T47D (cell line): ENCODE results near the gene PIPOX.

Experiments
- DNase-seq, 2 experiments: peaks; one replicate each; pipeline versions ENCODE4 v3.0.0 to v3.0.0-alpha.2; 2011 to 2012; ENCODE audit warnings: low read depth in 1 of 2, low spot score in 1 of 2
- JUND ChIP-seq: IDR thresholded peaks from 2 replicates; pipeline ENCODE4 v1.6.1; 2012; ENCODE audit warnings: low read depth
- in situ Hi-C: cut with HindIII; loops from 2 replicates; pipeline ENCODE4 v1.10.0; 2016; ENCODE audit warnings: low sequenced_read_pairs, low pct_unique_long_range_greater_than_20kb

The PIPOX gene

GRCh38 chr17:29062215-29062614 is 19.3 kb downstream of the PIPOX start:
- in situ Hi-C loops: no loop called here
- TF ChIP-seq JUND: no peak

GRCh38 chr17:29063992-29064391 is 21.1 kb downstream of the PIPOX start:
- no peak for TF ChIP-seq JUND
- DNase-seq: no peak
- in situ Hi-C loops: no loop called here

More at GRCh38 chr17:29062215-29062614, 19.3 kb downstream of the PIPOX start:
- no peak for DNase-seq

DNA sequence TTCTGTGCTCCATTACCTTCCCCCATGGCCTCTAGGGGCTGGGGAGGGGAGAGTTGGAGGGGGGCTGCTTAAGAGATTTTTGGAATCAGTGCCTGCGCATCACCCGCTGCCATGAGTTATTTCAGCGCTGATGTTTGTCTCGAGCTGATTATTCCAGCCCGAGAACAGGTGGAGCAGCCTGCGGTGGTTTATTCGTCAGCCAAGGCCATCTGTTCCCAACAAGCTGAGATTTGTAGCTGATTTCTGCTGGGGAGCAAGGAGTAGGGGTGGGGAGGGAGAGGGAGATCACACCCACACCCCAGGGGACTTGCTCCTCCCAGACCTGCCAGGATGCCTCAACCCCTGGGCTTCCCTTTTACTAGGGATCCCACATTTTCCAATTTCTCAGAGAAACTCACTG is 23.1 kb downstream of the PIPOX start:
- in situ Hi-C loops: no loop called here
- TF ChIP-seq JUND: no peak
- no peak for DNase-seq

DNA sequence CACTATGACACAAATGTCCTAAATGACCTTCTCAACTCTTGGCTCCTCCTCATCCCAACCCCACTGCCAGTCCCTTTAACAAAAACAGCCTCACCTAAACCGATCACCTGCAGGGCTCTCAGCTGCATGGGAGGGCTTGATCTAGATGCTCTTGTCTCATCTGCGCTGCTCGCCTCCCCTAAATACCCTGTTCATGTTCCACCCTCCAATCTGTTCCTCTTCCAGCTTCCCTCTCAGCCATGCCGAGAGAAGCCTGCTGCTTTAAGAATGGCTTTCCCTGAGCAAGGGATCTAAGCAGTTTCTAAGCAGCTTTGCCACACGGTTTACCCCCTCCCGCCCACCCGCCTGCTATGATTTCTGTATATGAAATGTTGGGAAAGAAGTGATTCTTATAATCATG is 23.7 kb downstream of the PIPOX start:
- in situ Hi-C loops: no loop called here
- no peak for DNase-seq
- no peak for TF ChIP-seq JUND

- no peak for TF ChIP-seq JUND
- in situ Hi-C loops: no loop called here
- DNase-seq: no peak
Observed at GRCh38 chr17:29068818-29069217, 25.9 kb downstream of the PIPOX start.

GRCh38 chr17:29069526-29070041 is 26.6 kb downstream of the PIPOX start:
- peak in 1 of 2 experiments; percentile 83 for DNase-seq
- in situ Hi-C loops: no loop called here
- TF ChIP-seq JUND: no peak

DNA sequence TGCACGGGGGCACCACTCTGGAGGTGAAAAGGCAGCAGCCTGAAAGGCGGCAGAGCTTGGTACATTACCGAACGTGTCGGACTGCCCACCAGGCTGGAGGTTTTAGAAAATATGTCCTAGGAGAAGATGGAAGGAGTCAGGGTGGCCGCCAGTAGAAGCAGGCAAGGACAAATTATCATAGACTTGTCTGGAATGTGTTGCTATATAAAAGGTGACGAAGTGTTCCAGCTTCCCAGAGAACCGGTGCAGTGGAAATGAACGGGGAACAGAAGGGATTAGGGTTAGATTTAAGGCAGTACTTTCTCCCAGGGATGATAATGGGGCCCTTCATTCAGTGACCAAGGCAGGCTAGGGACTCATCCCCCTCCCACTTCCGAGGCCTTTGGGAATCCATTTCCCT is 27.4 kb downstream of the PIPOX start:
- in situ Hi-C loops: no loop called here
- DNase-seq: no peak
- no peak for TF ChIP-seq JUND

DNA sequence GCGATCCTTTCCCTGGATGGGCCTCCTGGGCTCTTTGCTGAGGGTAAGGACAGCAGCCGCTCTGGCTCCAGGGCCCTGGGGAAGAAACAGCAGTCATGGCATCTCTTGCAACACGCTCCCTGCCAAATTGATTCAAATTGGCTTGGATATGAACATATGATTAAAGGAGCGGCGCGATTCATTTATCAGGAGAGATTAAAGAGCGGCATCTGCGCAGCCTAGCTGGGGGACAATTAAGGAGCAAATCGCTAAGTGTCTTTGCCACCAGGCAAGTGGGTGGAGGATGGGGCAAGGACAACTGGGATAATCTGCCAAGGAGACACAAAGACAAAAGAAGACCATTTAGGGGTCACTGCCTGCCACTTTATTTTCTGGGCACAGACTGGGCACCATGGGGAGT is 27.8 kb downstream of the PIPOX start:
- no peak for TF ChIP-seq JUND
- no peak for DNase-seq
- in situ Hi-C loops: no loop called here

DNA sequence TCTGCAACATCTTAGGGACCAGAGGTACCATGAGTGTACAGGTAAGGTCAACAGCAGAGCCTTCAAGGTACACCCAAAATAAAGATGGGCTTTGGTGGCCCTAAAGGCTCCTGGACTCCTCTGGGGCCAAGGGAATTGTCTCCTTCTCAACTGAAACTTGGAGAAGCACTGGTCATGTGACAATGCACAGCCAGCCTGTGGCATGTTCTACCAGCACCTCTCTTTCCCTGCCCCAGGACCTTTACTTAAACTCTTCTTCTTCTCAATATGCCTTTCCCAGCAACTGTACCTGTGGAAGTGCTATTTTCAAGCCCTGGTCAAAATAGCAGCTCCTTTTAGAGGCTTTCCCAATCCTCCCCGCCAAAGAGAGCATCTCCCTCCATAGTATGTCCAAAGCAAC is 28.4 kb downstream of the PIPOX start:
- no peak for DNase-seq
- in situ Hi-C loops: no loop called here
- no peak for TF ChIP-seq JUND

DNA sequence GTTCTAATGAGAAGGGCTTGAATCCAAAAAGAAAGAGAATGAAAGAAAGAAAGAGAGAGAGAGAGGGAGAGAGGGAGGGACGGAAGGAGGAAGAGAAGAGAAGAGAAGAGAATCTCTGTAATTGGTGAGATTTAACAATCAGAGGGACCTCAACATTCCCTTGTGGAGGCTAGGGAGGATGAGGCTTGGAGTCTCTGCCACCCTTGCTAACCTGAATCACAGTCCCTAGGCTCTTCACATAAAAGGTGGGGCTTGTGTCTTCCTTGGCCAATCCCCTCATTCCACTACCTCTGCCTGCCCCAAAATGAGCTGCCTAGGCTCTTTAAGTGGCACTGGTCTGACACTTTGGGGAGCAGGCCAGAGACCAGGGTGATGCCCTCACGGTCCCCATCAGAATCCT is 30.1 kb downstream of the PIPOX start:
- no peak for TF ChIP-seq JUND
- in situ Hi-C loops: no loop called here
- no peak for DNase-seq

DNA sequence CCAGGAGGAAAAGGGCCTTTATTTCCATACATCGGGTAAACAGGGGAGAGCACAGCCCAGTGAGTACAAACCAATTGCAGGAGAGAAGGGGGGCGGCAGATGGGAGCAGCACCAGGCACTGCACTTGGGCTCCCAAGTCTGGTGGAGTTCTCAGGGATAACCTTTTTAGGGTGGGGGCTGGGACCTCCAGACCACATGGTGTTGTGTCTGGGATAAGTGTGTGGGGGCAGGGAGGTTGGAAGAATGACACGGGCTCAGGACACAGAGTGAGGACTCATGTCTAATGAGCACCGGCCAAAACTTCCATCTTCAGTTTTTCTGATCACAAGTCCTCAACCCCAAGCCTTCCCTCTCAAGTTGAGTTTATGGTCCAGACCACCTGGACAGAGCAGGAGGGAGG is 30.6 kb downstream of the PIPOX start:
- in situ Hi-C loops: no loop called here
- DNase-seq: no peak
- no peak for TF ChIP-seq JUND

- no peak for DNase-seq
- no peak for TF ChIP-seq JUND
- in situ Hi-C loops: no loop called here
Observed at GRCh38 chr17:29074488-29074887, 31.5 kb downstream of the PIPOX start.

DNA sequence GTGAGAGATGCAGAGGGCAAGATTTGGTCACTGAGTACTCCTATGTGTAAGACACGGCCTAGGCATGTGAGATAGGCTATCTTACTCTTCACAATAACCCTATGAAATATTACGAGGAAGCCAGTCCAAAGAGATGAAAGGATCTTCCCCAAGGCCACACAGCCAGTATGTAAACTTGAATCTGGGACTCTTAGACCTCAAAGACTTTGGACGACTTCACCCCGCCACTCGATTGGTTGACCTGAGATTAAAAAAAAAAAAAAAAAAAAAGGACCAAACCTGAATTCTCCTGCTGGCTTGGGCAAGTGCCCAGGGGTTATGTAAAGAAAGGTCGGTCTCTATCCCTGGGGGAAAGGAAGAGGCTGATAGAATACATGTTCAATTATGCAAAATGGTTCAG is 33.1 kb downstream of the PIPOX start:
- no peak for DNase-seq
- TF ChIP-seq JUND: no peak
- in situ Hi-C loops: no loop called here

GRCh38 chr17:29076722-29077121 is 33.8 kb downstream of the PIPOX start:
- in situ Hi-C loops: no loop called here
- no peak for TF ChIP-seq JUND
- DNase-seq: no peak
